Natural killer cell (primary cell): Measurements from ENCODE around the gene KRT71. TPM values are rescaled to one million over a fixed set of nuclear protein-coding genes. Genes with fewer than 3 reads are reported as not detected.

Experiments used
- ATAC-seq, 3 donors: fragments of 150-1000 bp in 2 of 3; fragments of 200-7000 bp in 1 of 3; cut with Tn5 transposase; 1 replicate in 1 of 3; 2 replicates in 2 of 3; pipeline ENCODE4 v1.10.0; 2021; ENCODE audit warnings: mild to moderate bottlenecking in 2 of 3, moderate library complexity in 2 of 3
- DNase-seq, 2 donors: peaks; one replicate each; pipeline versions ENCODE4 v3.0.0 to v3.0.0-alpha.2; 2013 to 2021; ENCODE audit warnings: mixed read lengths in 1 of 2
- H3K27ac ChIP-seq: one replicate; pipeline ENCODE4 v1.5.1; 2013; ENCODE audit warnings: mild to moderate bottlenecking, low read length
- H3K27me3 ChIP-seq: one replicate; pipeline ENCODE4 v1.6.1; 2013; ENCODE audit warnings: low read length; ENCODE audit not compliant: control insufficient read depth, insufficient read depth
- H3K36me3 ChIP-seq: one replicate; pipeline ENCODE4 v1.6.1; 2013; ENCODE audit warnings: low read length; ENCODE audit not compliant: control insufficient read depth, insufficient read depth
- H3K4me1 ChIP-seq: one replicate; pipeline ENCODE4 v1.6.1; 2013; ENCODE audit warnings: low read length; ENCODE audit not compliant: control insufficient read depth, insufficient read depth
- H3K4me3 ChIP-seq: one replicate; pipeline ENCODE4 v1.5.1; 2013; ENCODE audit warnings: low read length
- H3K9me3 ChIP-seq: one replicate; pipeline ENCODE4 v1.6.1; 2013; ENCODE audit warnings: low read length; ENCODE audit not compliant: control insufficient read depth, insufficient read depth
- H3K27ac Mint-ChIP-seq, 2 donors: one replicate each; pipeline ENCODE4 v1.8.0; 2022; ENCODE audit warnings: mild to moderate bottlenecking in 2 of 2, mixed read lengths in 2 of 2, moderate library complexity in 1 of 2
- H3K27me3 Mint-ChIP-seq, 2 donors: one replicate each; pipeline ENCODE4 v1.8.0; 2022; ENCODE audit warnings: low read depth in 2 of 2, mixed read lengths in 2 of 2
- H3K36me3 Mint-ChIP-seq: one replicate; pipeline ENCODE4 v1.8.0; 2022; ENCODE audit warnings: mixed read lengths
- H3K4me1 Mint-ChIP-seq, 2 donors: one replicate each; pipeline ENCODE4 v1.8.0; 2022; ENCODE audit warnings: mixed read lengths in 2 of 2
- H3K4me3 Mint-ChIP-seq: one replicate; pipeline ENCODE4 v1.8.0; 2022; ENCODE audit warnings: mild to moderate bottlenecking, moderate library complexity, mixed read lengths
- H3K9me3 Mint-ChIP-seq, 2 donors: one replicate each; pipeline ENCODE4 v1.8.0; 2022; ENCODE audit warnings: mixed read lengths in 2 of 2
- WGBS: methylation state at CpG from one replicate; pipeline ENCODE4 v1.1.7; 2013; ENCODE audit warnings: missing lambda C conversion rate; ENCODE audit not compliant: insufficient coverage; 5-methylcytosine and 5-hydroxymethylcytosine counted together
- intact Hi-C: fragments of 100-400 bp; cut with micrococcal nuclease; formaldehyde crosslinking; loops from one replicate; pipeline ENCODE4 v1.14.2; 2022
- total RNA-seq, 4 donors: library from RNA; stranded (reverse); fragments of 120-200 nt in 1 of 4; gene quantifications; one replicate each; pipeline versions ENCODE4 v1.2.3 to v1.2.4, GENCODE V29; 2013 to 2022
- TF ChIP-seq, protein P1 (sequence below): fragments of 200-600 bp; IDR thresholded peaks from one replicate; pipeline ENCODE4 v1.8.0; 2022; ENCODE audit warnings: antibody characterized with exemption

Gene KRT71
- total RNA-seq, 3 donors from 2014 or later (not counting 1 experiment from before 2014, with no cell fraction given) = not detected

DNA sequence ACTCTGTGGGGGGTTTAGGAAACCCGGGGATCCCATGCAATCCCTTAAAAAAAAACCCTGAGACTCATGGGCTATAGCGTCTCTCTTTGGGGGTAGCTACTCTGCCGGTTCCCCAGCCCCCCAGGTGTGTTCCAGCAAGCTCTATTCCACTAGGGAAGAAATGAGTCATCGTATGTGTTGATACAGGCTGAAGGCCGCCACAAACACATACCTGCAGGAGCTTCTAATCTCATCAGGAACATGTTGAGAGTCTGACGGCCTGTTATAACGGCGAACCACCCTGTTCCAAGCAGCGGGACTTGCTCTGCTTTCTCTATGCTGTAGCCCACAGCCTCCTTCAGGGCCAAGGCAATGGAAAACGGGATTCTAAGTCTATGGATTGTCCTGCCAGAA is 31.8 kb downstream of the KRT71 start:
- H3K36me3 Mint-ChIP-seq = no peaks in the 10 kb centered on the region
- 88% methylated on average over 10 of the region's 10 CpGs for WGBS
- no peaks in the 10 kb centered on the region for H3K36me3 ChIP-seq
- no peak overlapping the region for H3K4me3 ChIP-seq
- peaks cover 11 to 15% of the 10 kb centered on the region in 2 donors for H3K4me1 Mint-ChIP-seq
- peaks cover 3 to 9% of the 10 kb centered on the region in 2 donors for H3K27me3 Mint-ChIP-seq
- ATAC-seq = no peak
- peaks cover 21% of the 10 kb centered on the region for H3K4me1 ChIP-seq
- H3K27ac ChIP-seq = no peak overlapping the region
- no peaks in the 10 kb centered on the region for H3K9me3 Mint-ChIP-seq
- no peak overlapping the region for H3K4me3 Mint-ChIP-seq
- H3K9me3 ChIP-seq = no peaks in the 10 kb centered on the region
- intact Hi-C loops = no loop called here
- peak in 1 of 2 donors; percentile 4 for DNase-seq
- TF ChIP-seq, protein P1, sequence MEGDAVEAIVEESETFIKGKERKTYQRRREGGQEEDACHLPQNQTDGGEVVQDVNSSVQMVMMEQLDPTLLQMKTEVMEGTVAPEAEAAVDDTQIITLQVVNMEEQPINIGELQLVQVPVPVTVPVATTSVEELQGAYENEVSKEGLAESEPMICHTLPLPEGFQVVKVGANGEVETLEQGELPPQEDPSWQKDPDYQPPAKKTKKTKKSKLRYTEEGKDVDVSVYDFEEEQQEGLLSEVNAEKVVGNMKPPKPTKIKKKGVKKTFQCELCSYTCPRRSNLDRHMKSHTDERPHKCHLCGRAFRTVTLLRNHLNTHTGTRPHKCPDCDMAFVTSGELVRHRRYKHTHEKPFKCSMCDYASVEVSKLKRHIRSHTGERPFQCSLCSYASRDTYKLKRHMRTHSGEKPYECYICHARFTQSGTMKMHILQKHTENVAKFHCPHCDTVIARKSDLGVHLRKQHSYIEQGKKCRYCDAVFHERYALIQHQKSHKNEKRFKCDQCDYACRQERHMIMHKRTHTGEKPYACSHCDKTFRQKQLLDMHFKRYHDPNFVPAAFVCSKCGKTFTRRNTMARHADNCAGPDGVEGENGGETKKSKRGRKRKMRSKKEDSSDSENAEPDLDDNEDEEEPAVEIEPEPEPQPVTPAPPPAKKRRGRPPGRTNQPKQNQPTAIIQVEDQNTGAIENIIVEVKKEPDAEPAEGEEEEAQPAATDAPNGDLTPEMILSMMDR = no peak
- H3K27me3 ChIP-seq = no peaks in the 10 kb centered on the region
- no peak overlapping the region for H3K27ac Mint-ChIP-seq

DNA sequence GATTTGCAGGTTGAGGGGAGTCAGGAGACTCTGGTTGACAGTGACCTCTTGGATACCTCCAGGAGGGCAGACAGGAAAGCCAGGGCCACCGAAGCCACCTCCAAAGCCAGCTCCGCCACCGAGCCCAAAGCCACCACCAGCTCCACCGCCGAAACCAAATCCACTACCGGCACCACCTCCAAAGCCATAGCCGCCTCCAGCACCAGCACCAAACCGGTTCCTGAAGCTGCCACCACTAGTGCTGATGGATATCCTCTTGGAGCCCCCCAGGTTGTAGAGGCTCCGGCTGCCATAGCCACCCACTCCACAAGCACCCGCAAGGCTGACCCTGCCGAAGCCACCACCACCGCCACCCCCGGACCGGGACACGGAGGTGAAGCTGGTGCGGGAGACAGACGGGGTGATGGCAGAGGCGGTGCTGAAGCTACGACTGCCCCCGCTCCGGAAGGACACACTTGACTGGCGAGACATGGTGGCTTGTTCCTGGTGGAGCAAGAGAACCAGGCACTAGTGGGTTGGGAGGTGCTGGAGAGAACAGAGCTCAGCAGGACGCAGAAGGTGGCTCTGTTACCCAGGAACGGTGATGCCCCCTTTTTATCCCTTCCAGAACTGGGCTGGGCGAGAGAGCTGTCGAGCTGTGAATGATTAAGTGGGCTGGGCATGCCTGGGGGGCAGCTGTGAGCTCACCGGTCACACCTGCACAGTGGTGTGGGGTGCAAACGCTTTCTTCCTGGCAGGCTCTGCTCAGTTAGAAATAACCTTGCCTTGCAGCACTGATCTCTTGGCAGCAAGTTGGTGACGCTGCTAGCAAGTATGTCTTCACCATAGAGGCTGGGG is 32.9 kb downstream of the KRT71 start, which contains the start of gene KRT5:
TSS of gene KRT5 (minus strand) at position 569 of the 837 bp plus-strand sequence. CDS start at position 471, 98 bp downstream.
- DNase-seq (peak in 1 of 2 donors; percentile 9), ATAC-seq (no peak)
- TF ChIP-seq, protein P1 = no peak
- intact Hi-C loops = no loop called here
- Histone ChIP-seq H3K9me3 (no peaks in the 10 kb centered on the region), H3K4me3 (no peak within 1 kb of the TSS), H3K4me1 (peaks cover 10% of the 10 kb centered on the region), H3K27ac (no peak within 1 kb of the TSS), H3K36me3 (no peaks in the 10 kb centered on the region), H3K27me3 (no peaks in the 10 kb centered on the region)
- Mint-ChIP-seq H3K4me1 (peaks cover 6 to 10% of the 10 kb centered on the region in 2 donors), H3K27ac (no peak within 1 kb of the TSS), H3K27me3 (peaks cover 3 to 9% of the 10 kb centered on the region in 2 donors), H3K4me3 (no peak within 1 kb of the TSS), H3K9me3 (no peaks in the 10 kb centered on the region), H3K36me3 (no peaks in the 10 kb centered on the region)
- WGBS = 89% methylated on average over 29 of the region's 29 CpGs

DNA sequence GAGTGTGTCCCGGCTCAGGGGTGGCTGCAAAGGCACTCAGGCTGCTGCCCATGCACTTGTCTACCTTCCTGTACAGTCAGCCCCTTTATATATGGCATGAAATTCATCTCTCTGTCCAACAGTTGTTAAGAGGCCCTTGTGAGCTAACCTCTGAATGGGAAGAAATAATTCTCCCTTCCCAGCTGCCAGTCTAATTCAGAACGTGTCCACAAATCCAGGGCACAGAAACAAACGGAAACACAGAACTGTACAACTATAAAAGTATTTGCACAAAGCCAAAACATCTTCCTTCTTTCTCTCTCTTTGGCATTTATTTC is 33.6 kb downstream of the KRT71 start:
- no peak overlapping the region for H3K27ac Mint-ChIP-seq
- intact Hi-C loops = no loop called here
- H3K4me3 Mint-ChIP-seq = no peak overlapping the region

More for the DNA sequence above, 33.6 kb downstream of the KRT71 start:
- Mint-ChIP-seq H3K27me3 (peaks cover 3 to 9% of the 10 kb centered on the region in 2 donors), H3K4me1 (peaks cover 5 to 6% of the 10 kb centered on the region in 2 donors), H3K36me3 (no peaks in the 10 kb centered on the region), H3K9me3 (no peaks in the 10 kb centered on the region)
- peaks cover 6% of the 10 kb centered on the region for H3K4me1 ChIP-seq
- no peak overlapping the region for H3K27ac ChIP-seq
- WGBS = 72% methylated on average over 3 of the region's 3 CpGs
- no peaks in the 10 kb centered on the region for H3K9me3 ChIP-seq
- DNase-seq = no peak
- H3K4me3 ChIP-seq = no peak overlapping the region
- H3K27me3 ChIP-seq = no peaks in the 10 kb centered on the region
- no peaks in the 10 kb centered on the region for H3K36me3 ChIP-seq
- no peak for ATAC-seq
- TF ChIP-seq, protein P1 = no peak
